Measurements from ENCODE around the gene APOF. TPM values are rescaled to one million over a fixed set of nuclear protein-coding genes. Genes with fewer than 3 reads are reported as not detected.

APOF gene
- total and polyA plus RNA-seq, 2 of the 13 experiments (the other 11 are each of a cell fraction or from before 2014, with no cell fraction given), result 3.3 to 23.9 TPM

GRCh38 chr12:56398324-56398723, 35.7 kb upstream of the APOF start:
- ATAC-seq (no peak), FAIRE-seq (no peak), DNase-seq (ENCODE audit: low spot score) (no peak)
- no peak overlapping the region for H3K27ac ChIP-seq (ENCODE audit: extremely low read length, insufficient read depth, low read length)
- no peak overlapping the region for H2AFZ ChIP-seq (ENCODE audit: low read length)
- H3K9me3 ChIP-seq (ENCODE audit: low read length), result no peaks in the 10 kb centered on the region
- in situ Hi-C loops (cut with HindIII; ENCODE audit: extremely low pct_ligation_motif_present, low pct_unique_long_range_greater_than_20kb) (no loop called here), intact Hi-C loops (cut with micrococcal nuclease; ENCODE audit: unreplicated experiment) (no loop called here)
- H3K36me3 ChIP-seq (replicated peaks in 1 of 2; ENCODE audit: control insufficient read depth in 1 of 2, insufficient read depth in 2 of 2, low read length in 2 of 2), result no peaks in the 10 kb centered on the region
- H3K4me3 ChIP-seq (replicated peaks in 1 of 3; ENCODE audit: insufficient read depth in 1 of 3, low read depth in 2 of 3, low read length in 3 of 3), result no peak overlapping the region
- no TSS peak for BruUV-seq (replicated peaks)
- CTCF ChIA-PET (ENCODE audit: low intra/inter-chr PET ratio, low total read pairs), result no interaction called here
- H3K4me2 ChIP-seq (ENCODE audit: low read depth, low read length), result no peak overlapping the region
- TF ChIP-seq ZNF75D (CRISPR knock-in tag; IDR thresholded peaks at IDR 0.05; ENCODE audit: borderline replicate concordance), result no peak
- no peak overlapping the region for H3K9ac ChIP-seq (ENCODE audit: insufficient read depth, low read depth, low read length)
- POLR2A ChIA-PET, result no interaction called here
- no peaks in the 10 kb centered on the region for H3K79me2 ChIP-seq (ENCODE audit: insufficient read depth, low read length)
- no peaks in the 10 kb centered on the region for H4K20me1 ChIP-seq (ENCODE audit: insufficient read depth, low read length)
- H3K27me3 ChIP-seq (ENCODE audit: control insufficient read depth in 1 of 2, insufficient read depth in 2 of 2, low read length in 2 of 2), result no peaks in the 10 kb centered on the region
- peaks cover 31% of the 10 kb centered on the region for H3K4me1 ChIP-seq (ENCODE audit: insufficient read depth, low read length)

DNA sequence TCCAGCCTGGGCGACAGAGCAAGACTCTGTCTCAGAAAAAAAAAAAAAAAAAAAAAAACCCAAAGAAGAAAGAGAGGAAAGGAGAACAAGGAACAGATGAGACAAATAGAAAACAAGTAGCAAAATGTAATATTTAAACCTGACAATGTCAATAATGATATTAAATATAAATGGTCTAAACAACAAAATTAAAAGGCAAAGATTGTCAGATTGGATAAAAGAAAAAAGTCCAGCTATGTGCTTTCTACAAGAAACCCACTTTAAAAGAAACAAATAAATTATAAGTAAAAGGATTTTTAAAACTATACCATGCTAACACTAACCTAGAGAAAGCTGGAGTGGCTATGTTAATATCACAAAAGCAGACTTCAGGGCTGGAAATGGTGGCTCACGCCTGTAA, 29.7 kb upstream of the APOF start:
- no peak for DNase-seq (ENCODE audit: low spot score)
- TF ChIP-seq ONECUT2 (CRISPR knock-in tag; IDR thresholded peaks at IDR 0.05) (no peak), PCBP1 (IDR thresholded peaks at IDR 0.05; ENCODE audit: borderline replicate concordance, low read depth, low read length) (no peak)
- Histone ChIP-seq H3K9me3 (ENCODE audit: low read length) (no peaks in the 10 kb centered on the region), H2AFZ (ENCODE audit: low read length) (no peak overlapping the region), H3K4me3 (replicated peaks in 1 of 3; ENCODE audit: insufficient read depth in 1 of 3, low read depth in 2 of 3, low read length in 3 of 3) (no peak overlapping the region), H3K27me3 (ENCODE audit: control insufficient read depth in 1 of 2, insufficient read depth in 2 of 2, low read length in 2 of 2) (no peaks in the 10 kb centered on the region), H3K4me2 (ENCODE audit: low read depth, low read length) (no peak overlapping the region), H3K36me3 (replicated peaks in 1 of 2; ENCODE audit: control insufficient read depth in 1 of 2, insufficient read depth in 2 of 2, low read length in 2 of 2) (no peaks in the 10 kb centered on the region), H4K20me1 (ENCODE audit: insufficient read depth, low read length) (no peaks in the 10 kb centered on the region), H3K9ac (ENCODE audit: insufficient read depth, low read depth, low read length) (no peak overlapping the region), H3K4me1 (ENCODE audit: insufficient read depth, low read length) (peaks cover 26% of the 10 kb centered on the region), H3K27ac (ENCODE audit: extremely low read length, insufficient read depth, low read length) (no peak overlapping the region), H3K79me2 (ENCODE audit: insufficient read depth, low read length) (no peaks in the 10 kb centered on the region)
- ChIA-PET CTCF (ENCODE audit: low intra/inter-chr PET ratio, low total read pairs) (no interaction called here), POLR2A (interaction anchor here (1.3 kb wide), 1 partner anchor 51 kb away, joined by 3 read pairs; no protein-coding TSS in a partner anchor)
- in situ Hi-C loops (cut with HindIII; ENCODE audit: extremely low pct_ligation_motif_present, low pct_unique_long_range_greater_than_20kb) (no loop called here), intact Hi-C loops (cut with micrococcal nuclease; ENCODE audit: unreplicated experiment) (no loop called here)
- no peak for FAIRE-seq
- WGBS (ENCODE audit: low lambda C conversion rate), result 88% methylated on average over 2 of the region's 2 CpGs
- no peak for ATAC-seq
- no TSS peak for BruUV-seq (replicated peaks)
